HCT116 (cell line): ENCODE results near the gene RGS9BP. TPM values are rescaled to one million over a fixed set of nuclear protein-coding genes. Genes with fewer than 3 reads are reported as not detected.
"Not testable (repeated sequence)": the region's sequence is repeated elsewhere in the genome, so short reads cannot be mapped to it uniquely, and the experiment has no call there.

Source experiments
- ATAC-seq: fragments of 200-7000 bp; cut with Tn5 transposase; 2 replicates; pipeline ENCODE4 v1.9.1; 2020; ENCODE audit warnings: mild to moderate bottlenecking, moderate library complexity
- BruUV-seq: library from RNA; stranded (reverse); fragments of 400-500 nt; replicated peaks from 2 replicates; lab custom pipeline; 2021; lab: Mats Ljungman, UMichigan
- CTCF ChIA-PET: fragments of 300-600 bp; sonication (Branson Sonifier 250); formaldehyde crosslinking; loops from one replicate; lab custom pipeline; 2021; ENCODE audit warnings: antibody characterized with exemption; lab: Charles Lee
- POLR2A ChIA-PET: fragments of 300-600, 350-600 bp; sonication (Branson Sonifier 250); formaldehyde crosslinking; loops from one replicate; lab custom pipeline; 2021; ENCODE audit warnings: antibody characterized with exemption; lab: Charles Lee
- RAD21 ChIA-PET, 2 experiments: fragments of 300-600 bp; sonication (Branson Sonifier 250); formaldehyde crosslinking; loops; one replicate each; lab custom pipeline; 2023; ENCODE audit warnings: low total read pairs in 2 of 2; ENCODE audit not compliant: uncharacterized antibody in 2 of 2, unreplicated experiment in 2 of 2, low non-redundant PET in 1 of 2; lab: Charles Lee
- DNase-seq: peaks from one replicate; pipeline ENCODE4 v3.0.0-alpha.2; 2010; ENCODE audit warnings: low read depth, low spot score
- H2AFZ ChIP-seq: fragments of 200-600 bp; shearing (Covaris generic), sonication (generic); 2 replicates; pipeline ENCODE4 v1.6.1; 2017; ENCODE audit warnings: low read depth, mixed run types, mixed read lengths, antibody characterized with exemption, low read length; ENCODE audit not compliant: poor library complexity, severe bottlenecking
- H3K27ac ChIP-seq: 2 replicates; pipeline ENCODE4 v1.5.1; 2012; ENCODE audit warnings: low read depth, low read length
- H3K27me3 ChIP-seq: fragments of 200-600 bp; sonication (generic); 2 replicates; pipeline ENCODE4 v1.6.1; 2016; ENCODE audit warnings: mixed run types, low read length, mixed read lengths; ENCODE audit not compliant: insufficient read depth
- H3K36me3 ChIP-seq, 2 experiments: fragments of 200-500 bp in 1 of 2; fragments of 200-600 bp in 1 of 2; sonication (Bioruptor generic) in 1 of 2; sonication (generic) in 1 of 2; 2 replicates each; pipeline versions ENCODE4 v1.5.1 to v1.6.1; 2014 to 2016; ENCODE audit warnings: low read length in 2 of 2, inconsistent platforms in 1 of 2, mixed read lengths in 1 of 2, mixed run types in 1 of 2; ENCODE audit not compliant: insufficient read depth in 2 of 2, control insufficient read depth in 1 of 2
- H3K4me1 ChIP-seq, 2 experiments: fragments of 200-600 bp in 1 of 2; sonication (generic) in 1 of 2; 2 replicates each; pipeline versions ENCODE4 v1.5.1 to v1.6.1; 2012 to 2017; ENCODE audit warnings: low read length in 2 of 2, inconsistent platforms in 1 of 2, mild to moderate bottlenecking in 1 of 2, mixed read lengths in 1 of 2, mixed run types in 1 of 2, moderate library complexity in 1 of 2; ENCODE audit not compliant: insufficient read depth in 2 of 2, control insufficient read depth in 1 of 2
- H3K4me2 ChIP-seq: fragments of 200-600 bp; sonication (generic); 2 replicates; pipeline ENCODE4 v1.6.1; 2017; ENCODE audit warnings: mixed run types, low read length, mixed read lengths
- H3K4me3 ChIP-seq, 2 experiments: fragments of 200-600 bp in 1 of 2; sonication (generic) in 1 of 2; replicated peaks in 1 of 2; 2 replicates each; pipeline ENCODE4 v1.5.1; 2011 to 2016; ENCODE audit warnings: low read length in 2 of 2, control low read depth in 1 of 2, low read depth in 1 of 2, mild to moderate bottlenecking in 1 of 2, mixed read lengths in 1 of 2, mixed run types in 1 of 2
- H3K79me2 ChIP-seq: fragments of 200-600 bp; sonication (generic); 2 replicates; pipeline ENCODE4 v1.6.1; 2017; ENCODE audit warnings: mild to moderate bottlenecking, mixed run types, low read length, moderate library complexity, mixed read lengths; ENCODE audit not compliant: insufficient read depth
- H3K9ac ChIP-seq: fragments of 200-600 bp; sonication (generic); 2 replicates; pipeline ENCODE4 v1.6.1; 2016; ENCODE audit warnings: low read length, mixed read lengths
- H3K9me2 ChIP-seq: fragments of 200-600 bp; sonication (generic), shearing (Covaris generic); 2 replicates; pipeline ENCODE4 v1.6.1; 2017; ENCODE audit warnings: mixed run types, mild to moderate bottlenecking, moderate library complexity; ENCODE audit not compliant: insufficient read depth
- H3K9me3 ChIP-seq, 2 experiments: fragments of 200-500 bp in 1 of 2; fragments of 200-600 bp in 1 of 2; sonication (Bioruptor generic) in 1 of 2; sonication (generic) in 1 of 2; 2 replicates each; pipeline ENCODE4 v1.6.1; 2014 to 2017; ENCODE audit warnings: low read length in 2 of 2, mixed read lengths in 2 of 2, inconsistent platforms in 1 of 2, low read depth in 1 of 2, mild to moderate bottlenecking in 1 of 2, mixed run types in 1 of 2, moderate library complexity in 1 of 2; ENCODE audit not compliant: control insufficient read depth in 1 of 2, insufficient read depth in 1 of 2
- H4K20me1 ChIP-seq: fragments of 200-600 bp; sonication (generic), shearing (Covaris generic); 2 replicates; pipeline ENCODE4 v1.6.1; 2017; ENCODE audit warnings: mixed run types, mild to moderate bottlenecking, moderate library complexity; ENCODE audit not compliant: insufficient read depth
- SP1 ChIP-seq: IDR thresholded peaks from 2 replicates; pipeline ENCODE4 v1.6.1; 2012; ENCODE audit warnings: low read depth
- SRF ChIP-seq: IDR thresholded peaks from 2 replicates; pipeline ENCODE4 v1.6.1; 2012; ENCODE audit warnings: low read depth
- intact Hi-C: fragments of 100-400 bp; cut with micrococcal nuclease; formaldehyde crosslinking; loops from 2 replicates; pipeline ENCODE4 v1.10.0; 2022
- total RNA-seq: library from RNA; stranded (reverse); gene quantifications from one replicate; pipeline ENCODE4 v1.2.1, GENCODE V29; 2021; ENCODE audit not compliant: unreplicated experiment

Gene RGS9BP
- total RNA-seq, 1 experiment from 2014 or later = 0.54 TPM

DNA sequence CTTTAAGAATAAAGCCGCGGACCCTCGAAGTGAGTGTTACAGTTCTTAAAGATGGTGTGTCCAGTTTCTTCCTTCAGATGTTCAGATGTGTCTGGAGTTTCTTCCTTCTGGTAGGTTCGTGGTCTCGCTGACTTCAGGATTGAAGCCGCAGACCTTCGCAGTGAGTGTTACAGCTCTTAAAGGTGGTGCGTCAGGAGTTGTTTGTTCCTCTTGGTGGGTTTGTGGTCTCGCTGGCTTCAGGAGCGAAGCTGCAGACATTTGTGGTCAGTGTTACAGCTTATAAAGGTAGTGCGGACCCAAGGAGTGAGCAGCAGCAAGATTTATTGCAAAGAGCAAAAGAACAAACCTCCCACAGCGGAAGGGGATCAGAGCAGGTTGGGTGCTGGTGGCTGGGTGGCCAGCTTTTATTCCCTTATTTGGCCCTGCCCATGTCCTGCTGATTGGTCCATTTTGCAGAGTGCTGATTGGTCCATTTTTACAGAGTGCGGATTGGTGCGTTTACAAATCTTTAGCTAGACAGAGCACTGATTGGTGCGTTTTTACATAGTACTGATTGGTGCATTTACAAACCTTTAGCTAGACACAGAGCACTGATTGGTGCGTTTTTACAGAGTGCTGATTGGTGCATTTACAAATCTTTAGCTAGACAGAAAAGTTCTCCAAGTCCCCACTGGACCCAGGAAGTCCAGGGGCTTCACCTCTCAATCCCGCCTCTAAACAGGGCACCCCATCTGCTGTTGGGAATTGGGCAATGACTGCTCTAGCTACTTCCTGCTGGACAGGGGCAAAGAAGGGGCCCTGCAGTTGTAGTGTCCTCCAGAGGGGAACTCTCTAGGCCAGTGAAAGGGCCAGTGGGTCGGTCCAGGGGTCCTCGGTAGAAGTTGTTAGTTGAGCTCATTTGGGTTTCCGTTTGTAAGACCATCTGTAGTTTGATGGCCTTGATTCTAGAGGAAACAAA, 17.8 kb downstream of the RGS9BP start:
- peak overlapping the region; percentile 69 to 79 for H3K4me3 ChIP-seq
- peaks cover 12 to 36% of the 10 kb centered on the region in 2 experiments for H3K4me1 ChIP-seq
- RAD21 ChIA-PET, H4K20me1 ChIP-seq, POLR2A ChIA-PET, H3K9me2 ChIP-seq, H3K9me3 ChIP-seq, DNase-seq, H3K27me3 ChIP-seq, ATAC-seq, H2AFZ ChIP-seq: not testable (repeated sequence)
- peak overlapping the region; percentile 92 for H3K9ac ChIP-seq
- peaks cover 5 to 25% of the 10 kb centered on the region in 2 experiments; a peak in 2 of 4 replicates for H3K36me3 ChIP-seq
- intact Hi-C loops = loop anchor here (5.0 kb wide), 1 partner anchor 424 kb away; no protein-coding TSS in a partner anchor
- H3K4me2 ChIP-seq = peak overlapping the region; percentile 88
- CTCF ChIA-PET = interaction anchor here (1.0 kb wide), 1 partner anchor 18 kb away, joined by 3 read pairs; the partner anchor contains the start of gene RGS9BP
- H3K79me2 ChIP-seq = peaks cover 64% of the 10 kb centered on the region
- TF ChIP-seq SRF (peak; percentile 33; the same call in 1 of the 2 replicates), SP1 (peak; percentile 28)
- BruUV-seq = TSS peak; percentile 37
- peak overlapping the region; percentile 97 for H3K27ac ChIP-seq

DNA sequence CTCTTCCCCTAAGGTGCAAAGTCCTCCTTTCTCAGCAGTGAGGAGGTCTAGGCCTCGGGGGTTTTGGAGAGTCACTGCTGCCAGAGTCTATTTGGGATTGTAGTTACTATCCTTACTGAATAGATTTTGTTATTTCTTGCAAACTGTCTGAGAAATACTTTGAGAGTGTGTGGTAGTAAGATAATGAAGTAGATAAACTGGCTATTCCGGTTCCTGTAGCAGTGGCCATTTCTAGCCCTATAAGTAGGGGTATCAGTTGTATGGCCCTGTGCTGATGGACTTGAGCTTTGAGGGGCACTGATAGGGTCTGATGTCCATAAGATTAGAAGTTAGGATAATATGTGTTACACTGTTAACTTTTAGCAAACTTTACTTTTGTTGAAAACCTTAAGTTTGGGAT, 18.7 kb downstream of the RGS9BP start:
- Histone ChIP-seq H3K4me1 (peaks cover 12 to 36% of the 10 kb centered on the region in 2 experiments), H3K36me3 (peaks cover 9 to 34% of the 10 kb centered on the region in 2 experiments; a peak in 3 of 4 replicates), H3K79me2 (peaks cover 73% of the 10 kb centered on the region)
- BruUV-seq, RAD21 ChIA-PET, H3K27ac ChIP-seq, POLR2A ChIA-PET, H3K9ac ChIP-seq, H2AFZ ChIP-seq, DNase-seq, H3K9me3 ChIP-seq, H3K9me2 ChIP-seq, H4K20me1 ChIP-seq, H3K27me3 ChIP-seq, ATAC-seq, H3K4me3 ChIP-seq, H3K4me2 ChIP-seq, CTCF ChIA-PET: not testable (repeated sequence)
- intact Hi-C loops = loop anchor here (5.0 kb wide), 1 partner anchor 423 kb away; no protein-coding TSS in a partner anchor

DNA sequence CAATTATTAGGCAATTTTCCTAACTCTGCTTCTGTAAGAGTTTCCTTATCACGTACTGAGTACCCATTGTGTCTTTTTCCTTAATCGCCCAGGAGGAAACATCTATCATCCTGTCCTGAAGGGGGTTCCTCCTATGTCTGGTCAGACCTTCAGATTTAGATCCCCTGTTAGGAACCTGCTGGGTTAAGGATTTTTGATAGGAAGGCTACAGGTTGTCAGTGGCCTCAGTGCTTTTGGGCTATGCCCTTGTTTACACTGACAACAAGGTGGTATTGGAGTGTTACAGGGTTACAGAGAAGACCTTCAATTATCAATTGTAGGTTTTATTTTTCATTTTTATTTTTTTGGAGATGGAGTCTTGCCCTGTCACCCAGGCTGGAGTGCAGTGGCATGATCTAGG, 19.2 kb downstream of the RGS9BP start:
- POLR2A ChIA-PET, DNase-seq, H3K27ac ChIP-seq, H3K9me2 ChIP-seq, H2AFZ ChIP-seq, CTCF ChIA-PET, H3K27me3 ChIP-seq, H3K4me3 ChIP-seq, H3K4me2 ChIP-seq, H4K20me1 ChIP-seq, BruUV-seq, RAD21 ChIA-PET, ATAC-seq, H3K9me3 ChIP-seq, H3K9ac ChIP-seq: not testable (repeated sequence)
- Histone ChIP-seq H3K4me1 (peaks cover 12 to 36% of the 10 kb centered on the region in 2 experiments), H3K36me3 (peaks cover 11 to 40% of the 10 kb centered on the region in 2 experiments; a peak in 3 of 4 replicates), H3K79me2 (peaks cover 78% of the 10 kb centered on the region)
- intact Hi-C loops = loop anchor here (5.0 kb wide), 1 partner anchor 422 kb away; no protein-coding TSS in a partner anchor

DNA sequence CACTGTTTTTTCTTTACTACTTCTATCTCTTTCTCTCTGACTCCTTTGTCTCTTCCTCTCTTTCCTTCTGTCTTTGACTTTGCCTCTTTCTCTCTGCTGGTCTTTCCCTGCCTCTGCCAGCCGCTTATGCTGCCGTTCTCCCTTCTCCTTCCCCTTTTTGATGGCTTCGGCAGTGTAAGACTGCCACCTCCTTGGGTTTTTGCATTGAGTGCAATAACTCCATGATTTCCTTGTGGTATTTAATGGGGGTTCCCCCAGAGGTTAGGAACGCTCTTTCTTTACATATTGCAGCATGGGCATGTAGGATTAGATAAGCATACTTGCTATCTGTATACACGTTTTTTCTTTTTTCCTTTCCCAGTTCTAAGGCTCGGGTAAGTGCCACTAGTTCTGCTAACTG, 19.9 kb downstream of the RGS9BP start:
- H3K27me3 ChIP-seq, H3K9ac ChIP-seq, H3K4me3 ChIP-seq, H3K9me2 ChIP-seq, H2AFZ ChIP-seq, RAD21 ChIA-PET, H3K4me2 ChIP-seq, H4K20me1 ChIP-seq, BruUV-seq, H3K27ac ChIP-seq, CTCF ChIA-PET, DNase-seq, H3K9me3 ChIP-seq, intact Hi-C loops, POLR2A ChIA-PET, ATAC-seq: not testable (repeated sequence)
- peaks cover 13 to 44% of the 10 kb centered on the region in 2 experiments for H3K36me3 ChIP-seq
- peaks cover 8 to 32% of the 10 kb centered on the region in 2 experiments for H3K4me1 ChIP-seq
- peaks cover 85% of the 10 kb centered on the region for H3K79me2 ChIP-seq
